Duodenal mucosa (tissue), 2 donors: ENCODE measurements around the gene CPB1.

ENCODE experiments used
- H3K27ac ChIP-seq: one replicate; pipeline ENCODE4 v1.7.0; 2013; ENCODE audit warnings: low read depth, low read length
- H3K27me3 ChIP-seq, 2 donors: one replicate each; pipeline ENCODE4 v1.7.0; 2013; ENCODE audit warnings: low read length in 2 of 2, control low read depth in 1 of 2; ENCODE audit not compliant: insufficient read depth in 2 of 2, control insufficient read depth in 1 of 2
- H3K36me3 ChIP-seq, 2 donors: one replicate each; pipeline ENCODE4 v1.7.0; 2013; ENCODE audit warnings: low read length in 2 of 2, control low read depth in 1 of 2; ENCODE audit not compliant: insufficient read depth in 2 of 2, control insufficient read depth in 1 of 2
- H3K4me1 ChIP-seq, 2 donors: one replicate each; pipeline ENCODE4 v1.7.0; 2013; ENCODE audit warnings: low read length in 2 of 2, control low read depth in 1 of 2; ENCODE audit not compliant: insufficient read depth in 2 of 2, control insufficient read depth in 1 of 2
- H3K4me3 ChIP-seq, 2 donors: one replicate each; pipeline ENCODE4 v1.7.0; 2013; ENCODE audit warnings: low read length in 2 of 2, low read depth in 1 of 2
- H3K9ac ChIP-seq, 2 donors: one replicate each; pipeline ENCODE4 v1.7.0; 2013; ENCODE audit warnings: low read length in 2 of 2, low read depth in 1 of 2
- H3K9me3 ChIP-seq, 2 donors: one replicate each; pipeline ENCODE4 v1.7.0; 2013; ENCODE audit warnings: low read length in 2 of 2, control low read depth in 1 of 2; ENCODE audit not compliant: control insufficient read depth in 1 of 2

Gene CPB1

GRCh38 chr3:148903022-148903442 is 75.4 kb downstream of the CPB1 start:
- Histone ChIP-seq H3K36me3 (no peaks in the 10 kb centered on the region), H3K9me3 (no peaks in the 10 kb centered on the region), H3K4me1 (no peaks in the 10 kb centered on the region), H3K9ac (no peak overlapping the region), H3K27ac (no peak overlapping the region), H3K27me3 (no peaks in the 10 kb centered on the region), H3K4me3 (no peak overlapping the region)

- Histone ChIP-seq H3K9ac (no peak overlapping the region), H3K9me3 (no peaks in the 10 kb centered on the region), H3K27ac (no peak overlapping the region), H3K36me3 (no peaks in the 10 kb centered on the region), H3K4me1 (no peaks in the 10 kb centered on the region), H3K27me3 (no peaks in the 10 kb centered on the region), H3K4me3 (no peak overlapping the region)
These were observed 76.3 kb downstream of the CPB1 start for GRCh38 chr3:148903941-148904340.

- no peaks in the 10 kb centered on the region for H3K9me3 ChIP-seq
- no peak overlapping the region for H3K27ac ChIP-seq
- no peaks in the 10 kb centered on the region for H3K4me1 ChIP-seq
- H3K27me3 ChIP-seq, result no peaks in the 10 kb centered on the region
- H3K4me3 ChIP-seq, result no peak overlapping the region
- H3K36me3 ChIP-seq, result no peaks in the 10 kb centered on the region
- no peak overlapping the region for H3K9ac ChIP-seq
These were observed 79.1 kb downstream of the CPB1 start for GRCh38 chr3:148906667-148907066.
